ENCODE results near the gene GMCL1.

DNA sequence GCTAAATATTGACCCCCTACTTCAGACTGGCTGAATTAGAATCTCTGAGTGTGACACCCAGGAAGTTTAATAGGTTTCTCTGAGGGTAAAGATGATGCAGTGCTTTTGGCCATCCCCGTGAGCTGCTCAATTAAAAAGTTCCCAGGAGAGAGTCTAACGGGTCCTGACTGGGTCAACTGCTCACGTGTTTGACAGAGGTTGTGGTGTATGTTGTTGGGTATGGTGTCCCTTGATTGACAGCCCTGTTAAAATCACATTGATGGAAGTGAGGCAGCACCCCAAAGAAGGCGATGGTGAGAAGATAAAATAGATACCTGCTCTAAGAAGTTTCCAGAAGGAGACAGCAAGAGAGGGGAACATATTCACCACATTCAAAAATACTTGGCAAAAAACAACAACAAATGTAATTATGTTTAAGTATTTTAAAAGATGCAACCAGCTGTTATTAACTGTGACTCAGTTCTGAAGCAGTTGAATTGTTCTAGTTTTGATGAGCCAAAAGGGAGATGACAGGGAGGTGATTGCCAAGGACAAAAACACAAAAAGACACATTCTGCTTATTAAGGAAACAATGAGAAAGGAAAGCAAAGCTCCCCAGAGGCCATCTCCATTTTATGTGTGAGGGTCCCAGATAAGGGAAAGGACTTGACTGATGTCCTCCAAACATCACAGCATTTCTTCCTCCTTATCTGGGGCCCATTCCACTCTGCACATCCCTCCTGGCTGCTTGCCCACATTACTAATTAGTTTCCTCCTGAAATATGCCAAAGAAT lies 11.5 kb upstream of the GMCL1 start:
- TF ChIP-seq CTCF (IDR thresholded peaks at IDR 0.05; ENCODE audit: low read depth, low read length, poor library complexity, severe bottlenecking): no peak
- no peak for TF ChIP-seq EZH2phosphoT487 (IDR thresholded peaks at IDR 0.05; ENCODE audit: borderline replicate concordance, low read length)

Data from DOHH2 (cell line).